K562 (cell line): ENCODE results near the gene RALGPS1. TPM values are rescaled to one million over a fixed set of nuclear protein-coding genes. Genes with fewer than 3 reads are reported as not detected.

ENCODE experiments used
- KLF13 ChIP-seq: fragments of 450-650 bp; IDR thresholded peaks from 2 replicates; pipeline ENCODE4 v1.6.1; 2016; ENCODE audit warnings: missing genetic modification characterization, low read depth, mild to moderate bottlenecking, missing compliant biosample characterization, moderate library complexity, borderline replicate concordance
- NBN ChIP-seq: fragments of 450-650 bp; IDR thresholded peaks from 2 replicates; pipeline ENCODE4 v1.6.1; 2016; ENCODE audit warnings: low read depth, mild to moderate bottlenecking
- TBP ChIP-seq: optimal IDR thresholded peaks from 2 replicates; pipeline ENCODE3; 2011; ENCODE audit warnings: low read depth, low read length, improper control_type of control experiment
- TCFL5 ChIP-seq: fragments of 250-450 bp; sonication (Bioruptor Pico); conservative IDR thresholded peaks from 2 replicates; pipeline ENCODE4 v1.6.1; 2021; ENCODE audit warnings: mild to moderate bottlenecking, moderate library complexity, matching md5 sums
- TRIM24 ChIP-seq, 2 experiments: fragments of 450-650 bp; IDR thresholded peaks; 2 replicates each; pipeline ENCODE4 v1.6.1; 2016
- ZFX ChIP-seq: sonication (generic); formaldehyde crosslinking; IDR thresholded peaks from 2 replicates; pipeline ENCODE4 v1.8.0; 2022; ENCODE audit warnings: mild to moderate bottlenecking, missing genetic modification reagents, moderate library complexity
- ZNF253 ChIP-seq: fragments of 250-450 bp; sonication (Bioruptor Pico); conservative IDR thresholded peaks from 2 replicates; pipeline ENCODE4 v1.6.1; 2021; ENCODE audit warnings: mild to moderate bottlenecking
- polyA plus RNA-seq, 8 experiments: library from polyadenylated mRNA; depleted of rRNA in 4 of 8; stranded (reverse) in 5 of 8; unstranded in 3 of 8; fragments of >200 nt; fragmentation: Nextera tagmentation in 2 of 8; fragmentation: Illumina TruSeq in 1 of 8; extraction: Ambion mirVana in 2 of 8; extraction: Trizol in 1 of 8; gene quantifications; 2 replicates each; pipeline versions ENCODE4 v1.2.1 to v1.2.3, GENCODE V29; 2011 to 2014; ENCODE audit warnings: inconsistent platforms in 1 of 8, missing spikeins in 1 of 8
- total RNA-seq, 7 experiments: library from RNA; depleted of rRNA in 6 of 7; stranded (reverse); fragments of >200 nt in 6 of 7; fragmentation: Illumina TruSeq in 2 of 7; extraction: Trizol in 2 of 7; gene quantifications; 2 replicates each; pipeline versions ENCODE4 v1.2.1 to v1.2.3, GENCODE V29; 2011 to 2021; ENCODE audit warnings: low replicate concordance in 1 of 7
- TF ChIP-seq, protein P1 (sequence below): fragments of 250-450 bp; sonication (Bioruptor Pico); IDR thresholded peaks from 2 replicates; pipeline ENCODE4 v1.4.0; 2020; ENCODE audit warnings: mild to moderate bottlenecking, moderate library complexity
- TF ChIP-seq, protein P2 (sequence below): IDR thresholded peaks from 2 replicates; pipeline ENCODE4 v1.6.1; 2014; ENCODE audit warnings: antibody characterized with exemption
- TF ChIP-seq, protein P3 (sequence below): sonication (generic); formaldehyde crosslinking; IDR thresholded peaks from 2 replicates; pipeline ENCODE4 v1.8.1; 2023; ENCODE audit warnings: mild to moderate bottlenecking, missing genetic modification reagents, moderate library complexity
- TF ChIP-seq, protein P4 (sequence below): sonication (generic); formaldehyde crosslinking; IDR thresholded peaks from 2 replicates; pipeline ENCODE4 v1.9.0; 2022; ENCODE audit warnings: mild to moderate bottlenecking, missing genetic modification reagents
- TF ChIP-seq, protein P5 (sequence below): IDR thresholded peaks from 2 replicates; pipeline ENCODE4 v1.6.1; 2016; ENCODE audit warnings: missing genetic modification characterization, missing compliant biosample characterization

The RALGPS1 gene
- total and polyA plus RNA-seq, 9 of the 15 experiments (the other 6 are each of a cell fraction or from before 2014, with no cell fraction given), result 0.04 to 2.6 (median 1.5) TPM

DNA sequence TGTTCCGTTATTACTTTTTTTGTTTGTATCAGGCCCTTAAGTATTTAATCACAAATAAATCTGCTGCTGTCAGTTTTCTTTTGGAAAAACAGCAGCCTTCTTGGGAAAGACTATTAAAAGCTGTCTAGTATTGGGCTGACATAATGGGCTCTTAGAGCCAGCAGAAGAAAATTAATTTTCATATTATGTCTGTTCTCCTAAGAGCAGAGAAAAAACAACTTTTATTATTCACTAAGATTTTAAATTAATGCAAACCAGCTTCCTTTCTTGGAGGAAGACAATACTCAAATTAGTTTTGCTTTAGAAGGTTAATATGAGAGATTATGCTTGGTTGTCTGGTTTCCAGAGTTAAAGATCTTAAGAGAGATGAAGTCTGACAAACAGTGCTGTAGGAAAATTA, 319.4 kb downstream of the RALGPS1 start (continued):
- TF ChIP-seq KLF13 (tag) (no peak), ZNF253 (CRISPR knock-in tag) (no peak), TBP (no peak), NBN (no peak), TRIM24 (IDR thresholded peaks at IDR 0.05) (no peak), TCFL5 (CRISPR knock-in tag) (no peak), ZFX (CRISPR knock-in tag) (no peak)
- TF ChIP-seq, protein P1, sequence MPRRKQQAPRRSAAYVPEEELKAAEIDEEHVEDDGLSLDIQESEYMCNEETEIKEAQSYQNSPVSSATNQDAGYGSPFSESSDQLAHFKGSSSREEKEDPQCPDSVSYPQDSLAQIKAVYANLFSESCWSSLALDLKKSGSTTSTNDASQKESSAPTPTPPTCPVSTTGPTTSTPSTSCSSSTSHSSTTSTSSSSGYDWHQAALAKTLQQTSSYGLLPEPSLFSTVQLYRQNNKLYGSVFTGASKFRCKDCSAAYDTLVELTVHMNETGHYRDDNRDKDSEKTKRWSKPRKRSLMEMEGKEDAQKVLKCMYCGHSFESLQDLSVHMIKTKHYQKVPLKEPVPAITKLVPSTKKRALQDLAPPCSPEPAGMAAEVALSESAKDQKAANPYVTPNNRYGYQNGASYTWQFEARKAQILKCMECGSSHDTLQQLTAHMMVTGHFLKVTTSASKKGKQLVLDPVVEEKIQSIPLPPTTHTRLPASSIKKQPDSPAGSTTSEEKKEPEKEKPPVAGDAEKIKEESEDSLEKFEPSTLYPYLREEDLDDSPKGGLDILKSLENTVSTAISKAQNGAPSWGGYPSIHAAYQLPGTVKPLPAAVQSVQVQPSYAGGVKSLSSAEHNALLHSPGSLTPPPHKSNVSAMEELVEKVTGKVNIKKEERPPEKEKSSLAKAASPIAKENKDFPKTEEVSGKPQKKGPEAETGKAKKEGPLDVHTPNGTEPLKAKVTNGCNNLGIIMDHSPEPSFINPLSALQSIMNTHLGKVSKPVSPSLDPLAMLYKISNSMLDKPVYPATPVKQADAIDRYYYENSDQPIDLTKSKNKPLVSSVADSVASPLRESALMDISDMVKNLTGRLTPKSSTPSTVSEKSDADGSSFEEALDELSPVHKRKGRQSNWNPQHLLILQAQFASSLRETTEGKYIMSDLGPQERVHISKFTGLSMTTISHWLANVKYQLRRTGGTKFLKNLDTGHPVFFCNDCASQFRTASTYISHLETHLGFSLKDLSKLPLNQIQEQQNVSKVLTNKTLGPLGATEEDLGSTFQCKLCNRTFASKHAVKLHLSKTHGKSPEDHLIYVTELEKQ (CRISPR knock-in tag), result no peak
- TF ChIP-seq, protein P2, sequence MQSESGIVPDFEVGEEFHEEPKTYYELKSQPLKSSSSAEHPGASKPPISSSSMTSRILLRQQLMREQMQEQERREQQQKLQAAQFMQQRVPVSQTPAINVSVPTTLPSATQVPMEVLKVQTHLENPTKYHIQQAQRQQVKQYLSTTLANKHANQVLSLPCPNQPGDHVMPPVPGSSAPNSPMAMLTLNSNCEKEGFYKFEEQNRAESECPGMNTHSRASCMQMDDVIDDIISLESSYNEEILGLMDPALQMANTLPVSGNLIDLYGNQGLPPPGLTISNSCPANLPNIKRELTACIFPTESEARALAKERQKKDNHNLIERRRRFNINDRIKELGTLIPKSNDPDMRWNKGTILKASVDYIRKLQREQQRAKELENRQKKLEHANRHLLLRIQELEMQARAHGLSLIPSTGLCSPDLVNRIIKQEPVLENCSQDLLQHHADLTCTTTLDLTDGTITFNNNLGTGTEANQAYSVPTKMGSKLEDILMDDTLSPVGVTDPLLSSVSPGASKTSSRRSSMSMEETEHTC, result no peak
- TF ChIP-seq, protein P3, sequence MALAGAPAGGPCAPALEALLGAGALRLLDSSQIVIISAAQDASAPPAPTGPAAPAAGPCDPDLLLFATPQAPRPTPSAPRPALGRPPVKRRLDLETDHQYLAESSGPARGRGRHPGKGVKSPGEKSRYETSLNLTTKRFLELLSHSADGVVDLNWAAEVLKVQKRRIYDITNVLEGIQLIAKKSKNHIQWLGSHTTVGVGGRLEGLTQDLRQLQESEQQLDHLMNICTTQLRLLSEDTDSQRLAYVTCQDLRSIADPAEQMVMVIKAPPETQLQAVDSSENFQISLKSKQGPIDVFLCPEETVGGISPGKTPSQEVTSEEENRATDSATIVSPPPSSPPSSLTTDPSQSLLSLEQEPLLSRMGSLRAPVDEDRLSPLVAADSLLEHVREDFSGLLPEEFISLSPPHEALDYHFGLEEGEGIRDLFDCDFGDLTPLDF (CRISPR knock-in tag), result no peak
- TF ChIP-seq, protein P4, sequence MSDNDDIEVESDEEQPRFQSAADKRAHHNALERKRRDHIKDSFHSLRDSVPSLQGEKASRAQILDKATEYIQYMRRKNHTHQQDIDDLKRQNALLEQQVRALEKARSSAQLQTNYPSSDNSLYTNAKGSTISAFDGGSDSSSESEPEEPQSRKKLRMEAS (CRISPR knock-in tag), result no peak
- TF ChIP-seq, protein P5, sequence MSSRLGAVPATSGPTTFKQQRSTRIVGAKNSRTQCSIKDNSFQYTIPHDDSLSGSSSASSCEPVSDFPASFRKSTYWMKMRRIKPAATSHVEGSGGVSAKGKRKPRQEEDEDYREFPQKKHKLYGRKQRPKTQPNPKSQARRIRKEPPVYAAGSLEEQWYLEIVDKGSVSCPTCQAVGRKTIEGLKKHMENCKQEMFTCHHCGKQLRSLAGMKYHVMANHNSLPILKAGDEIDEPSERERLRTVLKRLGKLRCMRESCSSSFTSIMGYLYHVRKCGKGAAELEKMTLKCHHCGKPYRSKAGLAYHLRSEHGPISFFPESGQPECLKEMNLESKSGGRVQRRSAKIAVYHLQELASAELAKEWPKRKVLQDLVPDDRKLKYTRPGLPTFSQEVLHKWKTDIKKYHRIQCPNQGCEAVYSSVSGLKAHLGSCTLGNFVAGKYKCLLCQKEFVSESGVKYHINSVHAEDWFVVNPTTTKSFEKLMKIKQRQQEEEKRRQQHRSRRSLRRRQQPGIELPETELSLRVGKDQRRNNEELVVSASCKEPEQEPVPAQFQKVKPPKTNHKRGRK (tag), result no peak
